Measurements from ENCODE around the gene SALL1.

The SALL1 gene

GRCh38 chr16:51155820-51156806 lies 5.0 kb upstream of the SALL1 start:
- DNase-seq, result no peak

- no peak for DNase-seq
Measured at GRCh38 chr16:51155199-51155607, 4.1 kb upstream of the SALL1 start.

- no peak for DNase-seq
Measured at GRCh38 chr16:51154271-51155171, 3.5 kb upstream of the SALL1 start.

- DNase-seq, result no peak
Measured at GRCh38 chr16:51153577-51154031, 2.5 kb upstream of the SALL1 start.

- DNase-seq, result no peak
Measured at GRCh38 chr16:51152691-51153576, 1.9 kb upstream of the SALL1 start.

- DNase-seq, result no peak
Measured at GRCh38 chr16:51151961-51152663, 1.0 kb upstream of the SALL1 start.

GRCh38 chr16:51151435-51151960 lies 428 bp upstream of the SALL1 start:
- no peak for DNase-seq

- no peak for DNase-seq
Measured at GRCh38 chr16:51150165-51150887, 744 bp downstream of the SALL1 start.

- no peak for DNase-seq
Measured at GRCh38 chr16:51149721-51150164, 1.3 kb downstream of the SALL1 start.

GRCh38 chr16:51149251-51149661 lies 1.8 kb downstream of the SALL1 start:
- no peak for DNase-seq

GRCh38 chr16:51148678-51149228 lies 2.3 kb downstream of the SALL1 start:
- no peak for DNase-seq

- no peak for DNase-seq
Measured at GRCh38 chr16:51147776-51148677, 3.0 kb downstream of the SALL1 start.

- no peak for DNase-seq
Measured at GRCh38 chr16:51146256-51146924, 4.7 kb downstream of the SALL1 start.

GRCh38 chr16:51144203-51144602 lies 6.9 kb downstream of the SALL1 start:
- no peak for DNase-seq

- no peak for DNase-seq
Measured at GRCh38 chr16:51143196-51143977, 7.7 kb downstream of the SALL1 start.

- DNase-seq, result no peak
Measured at GRCh38 chr16:51141541-51141940, 9.5 kb downstream of the SALL1 start.

GRCh38 chr16:51141106-51141505 lies 10.0 kb downstream of the SALL1 start:
- DNase-seq, result no peak

- DNase-seq, result no peak
Measured at GRCh38 chr16:51140112-51140511, 11.0 kb downstream of the SALL1 start.
